ENCODE results near the gene CREB3. TPM values are rescaled to one million over a fixed set of nuclear protein-coding genes. Genes with fewer than 3 reads are reported as not detected.

The CREB3 gene
- total and polyA plus RNA-seq, 4 donors = 9.2 to 21.4 (median 18.1) TPM

DNA sequence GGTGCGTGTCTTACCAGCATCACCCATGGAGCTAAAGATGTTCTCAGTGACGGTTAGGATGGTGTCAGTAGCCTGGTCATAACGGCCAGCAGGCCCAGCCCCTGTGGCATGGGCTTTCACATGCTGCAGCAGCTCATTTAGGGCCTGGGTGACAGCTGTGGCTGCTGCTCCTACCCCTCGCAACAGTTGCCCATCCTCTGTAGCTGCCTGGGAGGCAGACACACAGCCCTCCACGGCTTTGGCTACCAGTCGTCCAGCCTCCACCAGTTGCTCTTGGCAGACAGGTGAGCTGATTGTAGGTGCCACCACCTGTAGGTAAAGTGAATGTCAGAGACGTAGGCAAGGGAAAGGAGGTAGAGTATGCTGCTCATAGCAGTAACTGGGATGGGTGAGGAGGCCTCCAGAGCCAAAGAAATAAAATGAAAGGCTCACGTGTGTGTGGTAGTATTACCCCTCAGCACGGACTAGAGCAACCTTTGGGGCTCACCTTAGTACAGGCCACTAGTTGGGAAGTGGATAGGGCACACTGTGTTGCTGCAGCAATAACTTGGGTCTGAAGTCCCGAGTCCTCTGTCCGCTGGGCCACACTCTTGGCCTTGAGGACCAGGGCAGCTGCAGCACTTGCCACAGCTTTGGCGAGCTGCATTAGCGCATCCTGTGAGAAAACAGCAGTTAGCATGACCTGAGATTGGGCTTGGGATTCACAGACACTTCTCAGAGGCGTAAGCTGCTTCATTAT, 15.2 kb upstream of the CREB3 start:
- no peak overlapping the region for H3K27ac ChIP-seq (ENCODE audit: low read depth in 1 of 2, low read length in 2 of 2)
- H3K4me1 ChIP-seq (ENCODE audit: control insufficient read depth in 4 of 4, insufficient read depth in 4 of 4, low read length in 3 of 4) = no peaks in the 10 kb centered on the region
- H3K4me3 ChIP-seq (ENCODE audit: low read depth in 1 of 3, low read length in 3 of 3) = no peak overlapping the region
- peaks cover 61 to 98% (median 92%) of the 10 kb centered on the region in 4 donors for H3K36me3 ChIP-seq (ENCODE audit: control insufficient read depth in 4 of 4, insufficient read depth in 3 of 4, low read depth in 1 of 4, low read length in 3 of 4)
- no peak overlapping the region for H3K9ac ChIP-seq (ENCODE audit: low read depth in 1 of 2, low read length in 2 of 2)
- H3K27me3 ChIP-seq (ENCODE audit: control insufficient read depth in 4 of 4, insufficient read depth in 4 of 4, low read length in 3 of 4) = no peaks in the 10 kb centered on the region
- TF ChIP-seq GABPA (IDR thresholded peaks at IDR 0.05 in 1 of 2, conservative IDR thresholded peaks at IDR 0.05 in 1 of 2) (no peak), HNF4A (conservative IDR thresholded peaks at IDR 0.05) (no peak), RXRA (IDR thresholded peaks at IDR 0.05) (no peak), FOXA1 (IDR thresholded peaks at IDR 0.05) (no peak), JUND (IDR thresholded peaks at IDR 0.05) (no peak), TAF1 (conservative IDR thresholded peaks at IDR 0.05) (no peak), RAD21 (IDR thresholded peaks at IDR 0.05) (no peak), NR2F2 (IDR thresholded peaks at IDR 0.05) (no peak), FOXA2 (IDR thresholded peaks at IDR 0.05) (no peak), HNF4G (IDR thresholded peaks at IDR 0.05) (no peak), EGR1 (IDR thresholded peaks at IDR 0.05; ENCODE audit: low read depth in 2 of 2) (no peak), SP1 (IDR thresholded peaks at IDR 0.05) (no peak), YY1 (IDR thresholded peaks at IDR 0.05) (no peak)
- TF ChIP-seq, protein P1, sequence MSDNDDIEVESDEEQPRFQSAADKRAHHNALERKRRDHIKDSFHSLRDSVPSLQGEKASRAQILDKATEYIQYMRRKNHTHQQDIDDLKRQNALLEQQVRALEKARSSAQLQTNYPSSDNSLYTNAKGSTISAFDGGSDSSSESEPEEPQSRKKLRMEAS (IDR thresholded peaks at IDR 0.05) = no peak
- TF ChIP-seq, protein P2, sequence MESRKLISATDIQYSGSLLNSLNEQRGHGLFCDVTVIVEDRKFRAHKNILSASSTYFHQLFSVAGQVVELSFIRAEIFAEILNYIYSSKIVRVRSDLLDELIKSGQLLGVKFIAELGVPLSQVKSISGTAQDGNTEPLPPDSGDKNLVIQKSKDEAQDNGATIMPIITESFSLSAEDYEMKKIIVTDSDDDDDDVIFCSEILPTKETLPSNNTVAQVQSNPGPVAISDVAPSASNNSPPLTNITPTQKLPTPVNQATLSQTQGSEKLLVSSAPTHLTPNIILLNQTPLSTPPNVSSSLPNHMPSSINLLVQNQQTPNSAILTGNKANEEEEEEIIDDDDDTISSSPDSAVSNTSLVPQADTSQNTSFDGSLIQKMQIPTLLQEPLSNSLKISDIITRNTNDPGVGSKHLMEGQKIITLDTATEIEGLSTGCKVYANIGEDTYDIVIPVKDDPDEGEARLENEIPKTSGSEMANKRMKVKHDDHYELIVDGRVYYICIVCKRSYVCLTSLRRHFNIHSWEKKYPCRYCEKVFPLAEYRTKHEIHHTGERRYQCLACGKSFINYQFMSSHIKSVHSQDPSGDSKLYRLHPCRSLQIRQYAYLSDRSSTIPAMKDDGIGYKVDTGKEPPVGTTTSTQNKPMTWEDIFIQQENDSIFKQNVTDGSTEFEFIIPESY (IDR thresholded peaks at IDR 0.05) = no peak
- TF ChIP-seq, protein P3, sequence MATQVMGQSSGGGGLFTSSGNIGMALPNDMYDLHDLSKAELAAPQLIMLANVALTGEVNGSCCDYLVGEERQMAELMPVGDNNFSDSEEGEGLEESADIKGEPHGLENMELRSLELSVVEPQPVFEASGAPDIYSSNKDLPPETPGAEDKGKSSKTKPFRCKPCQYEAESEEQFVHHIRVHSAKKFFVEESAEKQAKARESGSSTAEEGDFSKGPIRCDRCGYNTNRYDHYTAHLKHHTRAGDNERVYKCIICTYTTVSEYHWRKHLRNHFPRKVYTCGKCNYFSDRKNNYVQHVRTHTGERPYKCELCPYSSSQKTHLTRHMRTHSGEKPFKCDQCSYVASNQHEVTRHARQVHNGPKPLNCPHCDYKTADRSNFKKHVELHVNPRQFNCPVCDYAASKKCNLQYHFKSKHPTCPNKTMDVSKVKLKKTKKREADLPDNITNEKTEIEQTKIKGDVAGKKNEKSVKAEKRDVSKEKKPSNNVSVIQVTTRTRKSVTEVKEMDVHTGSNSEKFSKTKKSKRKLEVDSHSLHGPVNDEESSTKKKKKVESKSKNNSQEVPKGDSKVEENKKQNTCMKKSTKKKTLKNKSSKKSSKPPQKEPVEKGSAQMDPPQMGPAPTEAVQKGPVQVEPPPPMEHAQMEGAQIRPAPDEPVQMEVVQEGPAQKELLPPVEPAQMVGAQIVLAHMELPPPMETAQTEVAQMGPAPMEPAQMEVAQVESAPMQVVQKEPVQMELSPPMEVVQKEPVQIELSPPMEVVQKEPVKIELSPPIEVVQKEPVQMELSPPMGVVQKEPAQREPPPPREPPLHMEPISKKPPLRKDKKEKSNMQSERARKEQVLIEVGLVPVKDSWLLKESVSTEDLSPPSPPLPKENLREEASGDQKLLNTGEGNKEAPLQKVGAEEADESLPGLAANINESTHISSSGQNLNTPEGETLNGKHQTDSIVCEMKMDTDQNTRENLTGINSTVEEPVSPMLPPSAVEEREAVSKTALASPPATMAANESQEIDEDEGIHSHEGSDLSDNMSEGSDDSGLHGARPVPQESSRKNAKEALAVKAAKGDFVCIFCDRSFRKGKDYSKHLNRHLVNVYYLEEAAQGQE (IDR thresholded peaks at IDR 0.05) = no peak
- 93% methylated on average over 14 of the region's 14 CpGs for WGBS
- no peak for DNase-seq (ENCODE audit: low spot score)
- no peaks in the 10 kb centered on the region for H3K9me3 ChIP-seq (ENCODE audit: control insufficient read depth in 4 of 4, low read length in 3 of 4)

DNA sequence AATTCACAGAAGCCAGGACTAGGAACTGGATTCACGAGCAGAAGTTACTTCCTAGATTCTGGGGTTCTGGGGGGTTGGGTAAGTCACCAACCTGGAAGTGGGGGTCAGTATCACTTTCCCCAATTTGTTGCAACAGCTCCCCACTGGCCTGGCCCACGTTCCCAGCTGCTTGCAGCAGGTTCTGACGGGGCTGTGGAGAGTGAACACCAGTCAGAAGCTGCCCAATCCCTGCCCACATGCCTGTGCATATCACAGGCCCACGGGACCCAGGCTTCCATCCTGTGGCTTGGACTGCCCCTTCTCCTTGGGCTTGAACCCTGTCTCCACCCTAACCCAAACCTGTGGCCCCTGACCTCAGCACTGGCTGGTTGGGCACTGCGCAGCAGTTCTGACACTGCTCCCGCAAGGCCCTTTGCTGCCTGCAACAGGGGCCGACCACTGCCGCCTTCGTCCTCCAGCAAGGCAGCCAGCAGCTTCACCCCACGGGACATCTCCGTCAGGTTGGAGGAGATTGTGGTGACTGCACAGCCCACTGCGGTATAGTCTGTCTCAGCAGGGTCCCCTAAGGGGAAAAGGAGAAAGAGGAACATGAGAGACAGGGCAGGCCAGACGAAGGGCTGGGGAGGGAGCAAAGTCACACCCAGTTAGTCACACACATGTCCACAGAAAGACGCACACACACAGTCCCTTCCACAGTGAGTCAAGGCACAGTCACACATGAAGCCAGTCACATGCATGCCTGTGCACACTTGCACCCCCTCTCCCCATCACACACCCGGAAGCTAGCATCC, 13.6 kb upstream of the CREB3 start:
- Histone ChIP-seq H3K4me1 (ENCODE audit: control insufficient read depth in 4 of 4, insufficient read depth in 4 of 4, low read length in 3 of 4) (no peaks in the 10 kb centered on the region), H3K36me3 (ENCODE audit: control insufficient read depth in 4 of 4, insufficient read depth in 3 of 4, low read depth in 1 of 4, low read length in 3 of 4) (peaks cover 53 to 97% (median 96%) of the 10 kb centered on the region in 4 donors), H3K4me3 (ENCODE audit: low read depth in 1 of 3, low read length in 3 of 3) (no peak overlapping the region), H3K9ac (ENCODE audit: low read depth in 1 of 2, low read length in 2 of 2) (no peak overlapping the region), H3K27me3 (ENCODE audit: control insufficient read depth in 4 of 4, insufficient read depth in 4 of 4, low read length in 3 of 4) (no peaks in the 10 kb centered on the region), H3K27ac (ENCODE audit: low read depth in 1 of 2, low read length in 2 of 2) (no peak overlapping the region), H3K9me3 (ENCODE audit: control insufficient read depth in 4 of 4, low read length in 3 of 4) (no peaks in the 10 kb centered on the region)
- TF ChIP-seq RAD21 (IDR thresholded peaks at IDR 0.05) = no peak
- no peak for TF ChIP-seq TAF1 (conservative IDR thresholded peaks at IDR 0.05)
- no peak for TF ChIP-seq NR2F2 (IDR thresholded peaks at IDR 0.05)
- TF ChIP-seq, protein P1 (IDR thresholded peaks at IDR 0.05) = no peak
- TF ChIP-seq, protein P2 (IDR thresholded peaks at IDR 0.05) = no peak
- no peak for TF ChIP-seq YY1 (IDR thresholded peaks at IDR 0.05)
- no peak for TF ChIP-seq HNF4A (conservative IDR thresholded peaks at IDR 0.05)
- TF ChIP-seq EGR1 (IDR thresholded peaks at IDR 0.05; ENCODE audit: low read depth in 2 of 2) = no peak
- no peak for TF ChIP-seq SP1 (IDR thresholded peaks at IDR 0.05)
- TF ChIP-seq JUND (IDR thresholded peaks at IDR 0.05) = no peak
- no peak for TF ChIP-seq HNF4G (IDR thresholded peaks at IDR 0.05)
- TF ChIP-seq, protein P4, sequence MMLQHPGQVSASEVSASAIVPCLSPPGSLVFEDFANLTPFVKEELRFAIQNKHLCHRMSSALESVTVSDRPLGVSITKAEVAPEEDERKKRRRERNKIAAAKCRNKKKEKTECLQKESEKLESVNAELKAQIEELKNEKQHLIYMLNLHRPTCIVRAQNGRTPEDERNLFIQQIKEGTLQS (IDR thresholded peaks at IDR 0.05) = no peak
- no peak for DNase-seq (ENCODE audit: low spot score)
- 92% methylated on average over 15 of the region's 15 CpGs for WGBS

Measured in liver (tissue), 9 donors.